ENCODE measurements around the gene RBX1. TPM values are rescaled to one million over a fixed set of nuclear protein-coding genes. Genes with fewer than 3 reads are reported as not detected.
"Not testable (repeated sequence)": the region's sequence is repeated elsewhere in the genome, so short reads cannot be mapped to it uniquely, and the experiment has no call there.

Gene RBX1
- total RNA-seq, 4 donors from 2014 or later, result 52.5 to 79.8 (median 61.6) TPM

GRCh38 chr22:40997520-40997919 lies 46.3 kb downstream of the RBX1 start:
- no peaks in the 10 kb centered on the region for H3K27me3 ChIP-seq
- H3K27ac ChIP-seq, result no peak overlapping the region
- H3K36me3 ChIP-seq, result no peaks in the 10 kb centered on the region
- no peak overlapping the region for H3K4me3 ChIP-seq (replicated peaks in 1 of 3)
- WGBS, 2 donors, result 88 to 92% methylated on average over 7 of the region's 7 CpGs
- no peak for TF ChIP-seq CTCF (IDR thresholded peaks at IDR 0.05)
- no peak for TF ChIP-seq POLR2A (IDR thresholded peaks at IDR 0.05)
- intact Hi-C loops (cut with DNase I), result no loop called here
- DNase-seq, result no peak
- peaks cover 0 to 10% of the 10 kb centered on the region in 2 donors for H3K4me1 ChIP-seq
- H3K9me3 ChIP-seq, result no peaks in the 10 kb centered on the region

GRCh38 chr22:41000040-41000565 lies 48.9 kb downstream of the RBX1 start:
- Histone ChIP-seq H3K27ac (no peak overlapping the region), H3K9me3 (no peaks in the 10 kb centered on the region), H3K27me3 (no peaks in the 10 kb centered on the region), H3K36me3 (no peaks in the 10 kb centered on the region), H3K4me1 (peaks cover 0 to 10% of the 10 kb centered on the region in 2 donors), H3K4me3 (replicated peaks in 1 of 3) (no peak overlapping the region)
- 88 to 95% methylated on average over 2 of the region's 2 CpGs for WGBS, 2 donors
- intact Hi-C loops (cut with DNase I), result no loop called here
- TF ChIP-seq POLR2A (IDR thresholded peaks at IDR 0.05) (no peak), CTCF (IDR thresholded peaks at IDR 0.05) (no peak)
- no peak for DNase-seq

GRCh38 chr22:41000941-41001721 lies 50.0 kb downstream of the RBX1 start:
- Histone ChIP-seq H3K9me3 (no peaks in the 10 kb centered on the region), H3K27me3 (no peaks in the 10 kb centered on the region), H3K27ac (no peak overlapping the region), H3K4me1 (peaks cover 0 to 10% of the 10 kb centered on the region in 2 donors), H3K4me3 (replicated peaks in 1 of 3) (no peak overlapping the region), H3K36me3 (no peaks in the 10 kb centered on the region)
- intact Hi-C loops (cut with DNase I), result no loop called here
- TF ChIP-seq CTCF (IDR thresholded peaks at IDR 0.05), result no peak
- TF ChIP-seq POLR2A (IDR thresholded peaks at IDR 0.05), result no peak
- WGBS, 2 donors, result 85 to 86% methylated on average over 9 of the region's 9 CpGs
- DNase-seq, result no peak

- no peaks in the 10 kb centered on the region for H3K9me3 ChIP-seq
- no peak overlapping the region for H3K4me3 ChIP-seq (replicated peaks in 1 of 3)
- H3K27me3 ChIP-seq, result no peaks in the 10 kb centered on the region
- intact Hi-C loops (cut with DNase I), result no loop called here
- H3K36me3 ChIP-seq, result no peaks in the 10 kb centered on the region
- WGBS, 2 donors, result 19 to 27% methylated on average over 1 of the region's 1 CpG
- TF ChIP-seq CTCF (IDR thresholded peaks at IDR 0.05), result no peak
- no peak for TF ChIP-seq POLR2A (IDR thresholded peaks at IDR 0.05)
- peaks cover 0 to 10% of the 10 kb centered on the region in 2 donors for H3K4me1 ChIP-seq
- H3K27ac ChIP-seq, result no peak overlapping the region
- peak; percentile 22 to 44 for DNase-seq
Observed at GRCh38 chr22:41001722-41002122, 50.5 kb downstream of the RBX1 start.

- H3K36me3 ChIP-seq; intact Hi-C loops (cut with DNase I); H3K27me3 ChIP-seq; H3K4me3 ChIP-seq (replicated peaks in 1 of 3); H3K9me3 ChIP-seq; DNase-seq; H3K27ac ChIP-seq: not testable (repeated sequence)
- peaks cover 0 to 10% of the 10 kb centered on the region in 2 donors for H3K4me1 ChIP-seq
- WGBS, 2 donors, result 94 to 96% methylated on average over 11 of the region's 11 CpGs
Observed at GRCh38 chr22:41002386-41002785, 51.2 kb downstream of the RBX1 start.
